ENCODE data around the gene SCN9A.
"Not testable (repeated sequence)": the region's sequence is repeated elsewhere in the genome, so short reads cannot be mapped to it uniquely, and the experiment has no call there.

SCN9A gene

GRCh38 chr2:166332106-166332505 is 43.6 kb downstream of the SCN9A start:
- DNase-seq, result no peak

- no peak for DNase-seq
These were observed 44.3 kb downstream of the SCN9A start for GRCh38 chr2:166331468-166331867.

- DNase-seq, result no peak
These were observed 46.3 kb downstream of the SCN9A start for GRCh38 chr2:166329465-166329864.

DNA sequence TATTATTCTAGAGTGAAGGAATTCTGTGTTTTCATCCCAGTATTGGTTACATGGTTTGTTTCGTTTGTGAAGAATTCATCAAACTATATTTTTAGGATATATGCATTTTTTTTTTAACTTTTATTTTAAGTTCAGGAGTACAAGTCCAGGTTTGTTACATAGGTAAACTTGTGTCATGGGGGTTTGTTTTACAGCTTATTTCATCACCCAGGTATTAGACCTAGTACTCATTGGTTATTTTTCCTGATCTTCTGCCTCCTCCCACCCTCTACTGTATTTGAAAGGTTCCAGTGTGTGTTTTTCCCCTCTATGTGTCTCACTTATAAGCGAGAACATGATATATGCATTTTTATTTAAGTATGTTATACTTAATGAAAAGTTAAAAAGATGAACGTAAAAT is 47.6 kb downstream of the SCN9A start:
- DNase-seq, result no peak

GRCh38 chr2:166321076-166321475 is 54.7 kb downstream of the SCN9A start:
- DNase-seq, result no peak

DNA sequence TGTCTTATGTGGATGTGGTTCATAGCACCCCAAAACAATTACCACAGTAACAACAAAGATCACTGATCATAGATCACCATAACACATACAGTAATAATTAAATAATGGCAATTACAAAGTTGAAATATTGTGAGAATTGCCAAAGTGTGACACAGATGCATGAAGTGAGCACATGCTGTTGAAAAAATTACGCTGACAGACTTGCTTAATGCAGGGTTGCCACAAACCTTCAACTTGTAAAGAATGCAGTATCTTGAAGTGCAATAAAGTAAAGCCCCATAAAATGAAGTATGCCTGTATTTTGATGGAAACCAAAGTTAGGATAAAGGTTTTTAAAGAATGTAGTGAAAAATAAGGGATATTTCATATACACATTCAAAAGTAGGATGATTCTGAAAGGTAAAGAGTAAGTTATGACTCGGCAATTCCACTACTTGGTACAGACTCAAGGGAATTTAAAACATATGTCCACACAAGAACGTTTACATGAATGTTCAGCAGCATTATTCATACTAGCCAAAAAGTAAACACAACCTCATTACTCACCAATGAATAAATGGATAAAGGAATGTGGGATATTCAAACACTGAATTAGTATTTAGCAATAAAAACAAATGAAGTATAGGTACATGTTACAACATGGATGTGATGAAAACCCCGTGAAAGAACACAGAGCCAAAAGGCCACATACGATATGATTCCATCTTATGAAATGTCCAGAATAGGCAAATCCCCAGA is 61.6 kb downstream of the SCN9A start:
- DNase-seq, result no peak

- DNase-seq, result not testable (repeated sequence)
These were observed 62.9 kb downstream of the SCN9A start for GRCh38 chr2:166312863-166313262.

DNA sequence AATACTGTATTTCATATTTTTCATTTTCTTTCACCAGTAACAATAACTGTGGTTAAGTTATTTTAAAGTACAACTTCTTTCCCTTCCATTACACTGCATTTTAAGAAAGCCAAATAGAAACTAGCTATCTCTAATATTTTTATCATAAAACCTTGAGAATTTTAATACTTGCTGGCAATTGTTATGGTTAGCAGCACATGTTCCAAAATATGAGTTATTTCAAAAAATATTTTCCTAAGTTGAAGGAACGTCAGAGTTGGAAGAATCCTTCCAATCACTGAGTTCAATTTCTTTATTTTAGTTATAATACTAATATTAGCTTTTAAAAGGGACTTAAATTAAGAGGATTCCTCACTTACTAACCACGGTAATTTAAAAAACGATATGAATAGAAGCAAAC is 68.4 kb downstream of the SCN9A start:
- no peak for DNase-seq

DNA sequence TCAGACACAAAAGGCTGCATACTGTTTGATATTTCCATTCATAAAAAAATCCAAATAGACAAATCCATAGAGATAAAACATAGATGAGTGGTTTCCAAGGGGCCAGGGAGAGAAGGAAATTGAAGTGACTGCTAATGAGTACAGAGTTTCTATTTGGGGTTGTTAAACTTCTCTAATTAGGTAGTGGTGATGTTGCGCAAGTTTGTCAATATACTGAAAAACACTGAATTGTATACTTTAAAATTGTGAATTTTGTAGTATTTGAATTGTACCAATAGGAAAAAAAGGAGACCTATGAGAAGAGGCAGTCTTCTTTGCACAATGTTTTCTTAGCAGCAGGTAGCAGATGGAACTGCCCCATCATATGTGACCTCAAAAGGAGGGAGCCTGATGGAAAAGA is 71.1 kb downstream of the SCN9A start:
- DNase-seq, result no peak

DNA sequence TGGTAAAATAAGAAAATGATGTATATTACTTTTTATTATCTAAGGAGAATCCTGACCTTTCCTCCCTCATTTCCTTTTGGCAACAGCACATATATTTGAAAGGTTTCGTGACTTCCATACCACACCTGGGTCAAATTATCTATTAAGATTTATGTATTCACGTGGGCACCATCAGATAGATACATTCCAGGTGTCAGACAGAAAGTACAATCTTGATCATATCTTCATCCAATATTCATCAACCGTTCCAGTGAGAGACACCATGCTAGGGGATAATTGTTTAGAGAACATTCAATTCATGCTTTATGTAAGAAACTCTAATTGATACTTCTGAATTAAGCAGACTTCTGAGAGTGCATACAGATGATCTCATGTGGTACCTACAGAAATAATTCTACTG is 73.7 kb downstream of the SCN9A start:
- DNase-seq, result no peak

DNA sequence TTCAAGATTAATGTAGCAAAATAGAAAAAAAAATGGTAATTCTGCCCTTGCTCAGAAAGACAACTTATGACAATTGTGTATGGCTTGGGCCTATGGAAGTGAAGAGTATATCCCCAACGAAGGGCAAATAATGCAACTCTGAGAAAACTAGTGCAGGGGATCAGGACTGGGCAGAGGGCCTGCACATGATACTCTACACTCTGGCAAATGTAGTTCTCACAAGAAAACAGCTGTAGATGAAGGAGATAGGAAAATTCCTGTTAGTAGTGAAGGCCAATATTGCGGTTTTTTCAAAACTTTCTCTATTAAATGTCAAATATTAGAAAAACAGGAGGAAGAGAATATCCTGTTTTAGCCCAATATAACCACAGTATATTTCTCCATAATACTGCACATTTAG is 77.8 kb downstream of the SCN9A start:
- no peak for DNase-seq

GRCh38 chr2:166293984-166294383 is 81.8 kb downstream of the SCN9A start:
- no peak for DNase-seq

DNA sequence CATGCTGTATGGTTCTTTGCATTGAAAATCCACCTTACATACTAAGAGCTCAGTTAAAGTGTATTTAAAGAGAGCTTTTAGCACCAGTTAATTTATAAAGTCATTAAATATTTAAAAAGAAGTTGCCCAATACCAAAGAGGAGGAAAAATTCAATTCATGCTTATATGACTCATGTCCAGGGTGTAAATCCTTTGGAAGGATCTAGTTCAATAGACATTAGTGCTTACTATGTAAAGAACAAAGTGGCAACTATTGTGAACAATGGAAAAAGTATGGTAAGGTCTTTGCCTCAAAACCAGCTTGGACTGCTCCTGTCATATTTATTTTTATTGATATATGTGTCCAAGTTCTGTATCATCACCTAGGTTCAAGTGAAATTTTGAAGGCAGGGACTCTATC is 90.5 kb downstream of the SCN9A start:
- DNase-seq, result no peak

GRCh38 chr2:166284359-166284758 is 91.4 kb downstream of the SCN9A start:
- DNase-seq, result no peak

DNA sequence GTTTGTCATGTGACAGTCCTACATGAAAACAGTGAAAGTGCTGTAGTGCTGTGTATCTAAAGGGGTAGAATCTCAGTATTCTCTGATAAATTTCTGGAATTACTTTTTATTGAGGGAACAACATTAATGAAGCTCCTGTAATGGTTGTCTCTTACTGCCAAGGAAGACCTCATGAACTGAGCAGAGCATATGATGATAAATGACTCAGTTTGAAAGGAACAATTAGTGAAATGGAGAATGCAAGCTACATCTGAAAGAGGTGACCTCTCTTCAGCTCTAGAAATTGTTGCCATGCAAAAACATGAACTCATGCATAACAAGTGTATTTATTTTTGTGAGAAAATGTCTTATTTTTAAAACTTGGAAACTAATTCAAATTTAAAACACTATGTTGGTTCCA is 93.6 kb downstream of the SCN9A start:
- no peak for DNase-seq

DNA sequence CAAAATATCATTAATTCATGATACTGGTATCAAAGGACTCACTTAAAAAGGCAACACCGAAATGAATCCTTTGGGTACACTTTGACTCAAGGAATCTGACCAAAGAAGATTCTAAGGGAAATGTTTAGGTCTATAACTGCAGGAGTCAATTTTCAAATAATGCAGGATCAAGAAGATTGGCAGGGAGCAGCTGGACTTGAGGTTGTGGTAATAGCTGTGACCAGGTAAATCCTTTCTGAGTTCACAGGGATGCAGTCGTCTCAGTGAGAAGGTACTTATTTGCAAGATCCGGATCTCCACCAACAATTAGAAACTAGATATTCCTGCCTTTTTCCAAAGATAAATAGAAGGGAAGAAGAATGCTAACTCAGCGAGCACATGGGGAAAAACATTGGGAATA is 96.9 kb downstream of the SCN9A start:
- DNase-seq, result no peak

GRCh38 chr2:166270376-166270775 is 105.4 kb downstream of the SCN9A start:
- DNase-seq, result no peak

- no peak for DNase-seq
These were observed 106.4 kb downstream of the SCN9A start for GRCh38 chr2:166269322-166269721.

- no peak for DNase-seq
These were observed 117.9 kb downstream of the SCN9A start for GRCh38 chr2:166257859-166258258.

DNA sequence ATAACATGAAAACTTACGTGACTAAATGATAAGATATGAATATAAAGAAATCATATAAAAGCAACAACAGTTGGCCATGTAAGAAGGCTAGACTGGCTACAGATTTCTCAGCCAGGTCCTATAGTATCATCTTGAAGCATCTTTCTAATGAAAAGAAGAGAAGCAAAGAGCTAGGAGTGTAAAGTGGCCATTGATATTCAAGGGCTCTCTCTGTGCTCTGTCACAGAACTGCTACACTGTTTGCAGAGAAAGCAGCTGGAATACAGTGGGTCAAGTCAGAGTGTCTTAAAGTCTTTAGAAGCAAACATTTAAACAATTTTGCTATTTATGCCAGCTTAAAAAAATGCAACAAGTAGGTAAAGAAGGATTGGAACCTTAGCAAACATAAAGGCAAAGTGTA is 118.8 kb downstream of the SCN9A start:
- DNase-seq, result no peak

DNA sequence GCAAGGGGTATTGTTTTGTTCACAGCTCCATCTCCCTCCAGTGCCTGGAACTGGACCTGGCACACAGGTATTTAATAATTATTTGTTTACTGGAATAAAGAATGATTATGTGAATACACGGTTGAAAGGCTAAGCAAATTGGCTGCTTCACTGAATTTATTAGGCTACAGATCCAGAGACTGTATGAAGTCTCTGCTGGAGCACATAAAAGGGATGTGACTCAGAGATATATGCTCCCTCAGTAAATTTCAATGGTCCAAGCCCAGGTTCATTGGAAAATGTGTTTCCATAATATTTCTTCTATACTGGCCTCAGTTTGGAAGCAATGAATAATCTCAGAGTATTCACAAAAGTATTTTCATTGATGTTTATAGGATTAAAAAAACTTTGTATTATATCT is 126.4 kb downstream of the SCN9A start:
- DNase-seq, result no peak

- DNase-seq, result no peak
These were observed 128.8 kb downstream of the SCN9A start for GRCh38 chr2:166246901-166247300.

DNA sequence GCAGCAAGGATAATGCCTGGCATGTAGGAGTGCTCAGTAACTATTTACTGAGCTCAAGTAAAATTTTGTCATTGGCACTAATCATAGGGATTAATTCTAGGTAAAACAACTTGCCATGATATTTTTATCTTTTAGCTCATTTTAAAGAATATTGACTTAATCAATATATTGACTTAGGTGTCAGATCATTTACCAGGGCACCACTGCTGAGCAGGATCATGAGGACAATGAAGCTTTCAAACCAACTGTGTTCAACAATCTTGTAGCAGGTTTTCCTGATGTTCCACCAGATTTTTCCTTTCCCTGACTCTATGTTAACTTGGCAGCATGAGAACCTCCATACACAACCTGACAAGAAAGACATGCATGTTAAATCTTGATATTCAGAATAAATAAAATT is 133.4 kb downstream of the SCN9A start:
- no peak for DNase-seq

DNA sequence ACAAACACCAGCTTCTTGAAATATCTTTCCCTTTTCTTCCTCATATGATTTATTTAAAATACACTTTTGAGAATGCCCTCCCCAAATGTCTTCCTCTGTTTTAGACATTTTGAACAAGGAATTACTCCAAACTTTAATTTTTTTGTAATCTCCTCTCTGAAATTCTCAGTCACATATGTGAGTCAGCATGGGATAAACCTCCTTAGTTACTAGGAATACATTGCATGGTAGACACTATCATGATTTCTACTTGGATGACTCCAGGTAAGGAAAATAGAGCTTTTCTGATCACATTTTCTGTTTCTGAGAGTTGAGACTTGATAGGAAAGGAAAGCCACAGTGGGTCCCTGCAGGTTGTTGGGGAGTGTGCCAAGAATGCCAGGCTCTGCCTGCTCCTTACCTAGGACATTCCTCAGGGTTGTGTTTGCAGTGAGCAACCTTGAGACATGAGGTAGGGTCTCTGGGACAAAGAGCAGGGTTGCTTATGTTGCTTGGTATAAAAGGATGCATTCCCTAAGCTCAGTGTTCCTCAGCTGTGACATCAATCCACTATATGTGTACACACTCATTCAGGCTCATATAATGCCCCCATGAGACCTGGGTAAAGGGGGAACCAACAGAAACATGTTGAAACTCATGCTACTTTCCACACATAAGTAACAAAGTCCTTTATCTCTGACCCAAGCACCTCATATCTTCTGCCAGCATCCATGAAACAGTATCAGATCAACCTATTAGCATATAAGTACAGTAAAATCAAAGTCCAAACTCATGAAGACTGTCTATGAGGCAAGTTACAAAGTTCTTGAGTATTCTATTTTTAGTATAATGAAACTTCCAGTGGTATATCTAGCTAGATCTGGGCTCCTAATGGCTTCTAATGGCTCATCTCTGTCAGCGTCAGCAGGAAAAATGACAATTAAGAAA is 135.1 kb downstream of the SCN9A start:
- DNase-seq, result no peak
